AG08395 (cell line): ENCODE measurements around the gene BLOC1S1.
A peak's percentile ranks its signal among the peaks of the same experiment; 100 is the strongest.

Experiments used
- DNase-seq: peaks from one replicate; pipeline ENCODE4 v3.0.0; 2012; ENCODE audit warnings: mixed read lengths, low spot score

The BLOC1S1 gene

DNA sequence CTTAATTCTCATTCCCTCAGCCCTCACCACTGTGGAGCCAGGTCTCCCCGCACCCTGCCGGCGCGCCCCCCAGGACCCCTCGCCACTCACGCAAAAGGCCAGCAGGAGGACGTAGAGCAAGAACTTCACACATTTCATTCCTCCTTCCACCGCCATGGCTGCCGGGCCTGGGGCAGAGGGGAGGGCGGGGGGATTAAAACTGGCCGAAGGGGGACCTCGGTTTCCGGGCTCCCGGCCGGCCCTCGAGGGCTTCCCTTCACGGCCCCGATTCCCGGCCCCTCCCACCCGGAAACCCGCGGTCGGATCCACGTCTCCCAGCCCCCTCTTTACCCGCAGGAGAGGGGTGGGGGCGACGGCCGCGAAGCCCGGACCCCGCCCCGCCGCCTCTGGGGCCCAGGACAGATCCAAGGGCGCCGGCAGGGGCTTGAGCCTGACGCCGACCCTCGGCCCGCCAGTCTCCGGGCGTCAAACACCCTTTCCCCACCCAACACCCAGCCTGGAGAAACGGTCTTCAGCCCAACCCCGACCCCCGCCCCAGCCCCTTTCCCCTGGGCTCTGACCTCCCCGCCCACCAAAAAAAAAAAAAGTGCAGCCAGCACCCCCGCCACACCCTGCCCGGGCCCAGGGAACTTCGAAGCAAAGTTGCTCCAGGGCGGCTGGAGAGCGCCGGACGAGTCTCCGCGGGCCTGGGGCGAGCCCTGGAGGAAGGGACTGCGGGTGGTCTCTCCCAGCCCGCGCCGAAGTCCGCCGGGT lies 12.5 kb downstream of the BLOC1S1 start:
- peak; percentile 54 for DNase-seq

DNA sequence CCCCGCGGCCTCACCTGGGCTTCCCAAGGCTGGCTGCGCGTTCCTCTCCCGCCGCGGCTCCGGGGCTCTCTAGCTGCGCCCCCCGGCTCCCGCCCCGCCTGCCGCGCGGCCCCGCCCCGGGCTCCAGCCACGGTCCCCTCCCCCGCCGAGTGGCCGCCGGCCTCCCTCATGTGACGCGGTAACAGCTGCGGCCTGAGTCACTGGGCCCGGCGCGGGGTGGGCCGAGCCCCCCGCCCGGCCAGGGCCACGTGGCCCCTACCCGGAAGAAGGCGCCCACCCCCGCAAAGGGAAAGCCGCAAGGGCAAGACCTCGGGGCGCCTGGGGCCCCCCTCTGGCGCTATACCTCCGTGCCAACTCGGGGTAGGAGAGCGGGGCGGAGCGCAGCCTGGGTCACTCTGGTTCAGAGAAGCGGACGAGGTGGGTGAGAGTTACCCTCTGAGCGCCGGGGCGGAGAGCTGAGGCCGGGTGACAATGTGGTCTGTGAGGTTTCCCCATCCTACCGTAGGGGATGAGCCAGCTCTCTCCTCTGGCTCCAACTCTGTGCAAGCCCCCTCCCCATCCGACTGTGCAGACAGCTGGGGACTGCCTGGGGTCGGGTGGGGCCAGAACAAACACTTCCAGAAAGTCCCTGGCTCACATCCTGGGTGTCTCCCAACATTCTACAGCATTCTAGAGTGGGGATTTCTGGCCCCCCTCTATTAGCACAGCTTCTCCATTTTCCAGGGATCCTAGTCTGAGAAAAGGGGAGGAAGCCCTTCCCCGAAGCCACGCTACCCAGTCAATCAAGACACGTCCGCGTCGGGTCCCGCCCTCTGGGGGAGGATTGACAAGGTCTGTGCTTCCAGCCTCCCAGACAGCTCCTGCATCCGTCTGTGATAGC lies 13.3 kb downstream of the BLOC1S1 start, which contains the start of gene CD63:
Gene CD63 (minus strand): TSS at position 71 of the 880 bp plus-strand sequence. CDS start 668 bp downstream, outside the sequence.
- DNase-seq: peak; percentile 95

DNA sequence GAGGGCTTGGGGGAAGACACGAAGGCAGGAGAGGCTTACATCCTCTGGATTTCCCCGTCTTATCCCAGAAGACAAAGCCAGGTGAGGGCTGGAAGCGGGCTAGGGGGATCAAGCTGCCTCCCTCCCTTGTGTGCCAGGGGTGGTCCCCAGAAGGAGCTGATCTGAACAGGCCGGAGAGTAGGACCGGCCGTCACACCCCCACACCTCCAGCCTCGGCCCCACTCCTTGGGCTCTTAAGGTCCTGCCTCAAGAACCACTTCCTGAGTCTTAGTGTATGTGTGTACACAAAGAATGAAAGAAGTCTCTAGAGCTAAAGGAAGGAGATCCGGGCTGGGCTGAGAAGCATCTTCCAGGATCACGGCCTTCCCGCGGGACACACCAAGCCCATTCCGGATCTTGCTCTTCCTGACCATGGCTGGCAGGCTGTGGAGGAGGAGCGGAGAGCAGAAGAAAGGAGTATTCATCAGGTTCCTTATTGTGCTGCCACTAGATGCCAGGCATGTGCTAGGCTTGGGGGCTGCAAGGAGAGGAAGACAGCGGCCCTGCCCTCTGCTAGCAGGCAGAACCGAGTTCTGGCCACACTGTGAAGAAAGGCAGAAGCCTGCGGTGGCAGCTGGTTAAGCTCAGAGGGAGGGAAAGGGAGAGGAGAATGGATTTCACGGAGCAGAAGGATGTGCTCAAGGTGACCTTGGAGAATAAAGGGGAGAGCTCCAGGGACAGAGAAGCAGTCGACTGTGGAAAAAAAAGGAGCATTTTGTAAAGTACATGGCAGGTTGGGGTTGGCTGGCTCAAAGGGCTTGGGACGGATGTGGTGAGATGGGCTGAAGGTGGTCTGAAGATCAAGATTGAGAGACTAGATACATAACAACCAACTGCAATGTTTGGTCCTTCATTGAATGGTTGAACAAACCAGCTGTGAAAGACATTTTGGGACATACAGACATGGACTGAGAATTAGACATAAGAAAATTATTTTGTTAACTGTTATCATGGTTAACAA lies 14.3 kb downstream of the BLOC1S1 start:
- DNase-seq: peak; percentile 49

DNA sequence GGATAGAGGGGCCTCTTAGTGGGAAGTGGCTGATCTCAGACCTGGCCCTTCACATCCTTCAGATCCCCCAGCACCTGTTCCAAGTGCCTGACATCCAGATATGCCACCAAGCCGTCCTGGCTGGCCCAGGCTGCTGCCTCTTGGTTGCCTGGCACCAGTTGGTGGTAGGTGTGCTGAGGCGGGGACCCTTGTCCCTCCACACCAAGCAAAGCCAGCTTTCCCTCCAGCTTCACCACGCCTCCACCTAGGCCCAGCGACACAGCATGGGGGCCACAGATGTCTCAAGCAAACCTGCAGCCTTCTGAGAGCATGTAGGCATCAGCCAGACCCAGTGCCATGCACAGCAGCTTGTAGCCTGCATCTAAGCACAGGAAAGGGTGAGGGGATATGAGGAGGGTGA lies 16.4 kb downstream of the BLOC1S1 start:
- no peak for DNase-seq

DNA sequence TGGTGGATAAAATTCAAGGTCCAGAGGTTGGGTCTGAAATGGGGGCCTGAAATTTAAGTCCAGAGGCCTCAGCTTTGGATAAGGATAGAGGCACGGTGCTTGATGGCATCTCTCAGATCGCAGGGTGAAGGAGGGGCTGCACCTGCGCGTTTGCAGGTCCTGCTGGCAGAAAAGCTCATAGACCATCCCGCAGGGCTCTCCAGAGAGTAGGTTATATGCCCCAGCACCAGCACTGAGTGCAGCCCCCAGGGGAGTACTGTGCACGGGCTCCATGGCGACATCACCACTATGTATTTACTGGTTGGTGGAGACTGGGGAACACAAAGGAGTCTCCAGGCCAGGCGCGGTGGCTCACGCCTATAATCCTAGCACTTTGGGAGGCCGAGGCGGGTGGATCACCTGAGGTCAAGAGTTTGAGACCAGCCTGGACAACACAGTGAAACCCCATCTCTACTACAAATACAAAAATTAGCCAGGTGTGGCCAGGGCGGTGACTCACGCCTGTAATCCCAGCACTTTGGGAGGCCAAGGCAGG lies 17.2 kb downstream of the BLOC1S1 start:
- DNase-seq: no peak

DNA sequence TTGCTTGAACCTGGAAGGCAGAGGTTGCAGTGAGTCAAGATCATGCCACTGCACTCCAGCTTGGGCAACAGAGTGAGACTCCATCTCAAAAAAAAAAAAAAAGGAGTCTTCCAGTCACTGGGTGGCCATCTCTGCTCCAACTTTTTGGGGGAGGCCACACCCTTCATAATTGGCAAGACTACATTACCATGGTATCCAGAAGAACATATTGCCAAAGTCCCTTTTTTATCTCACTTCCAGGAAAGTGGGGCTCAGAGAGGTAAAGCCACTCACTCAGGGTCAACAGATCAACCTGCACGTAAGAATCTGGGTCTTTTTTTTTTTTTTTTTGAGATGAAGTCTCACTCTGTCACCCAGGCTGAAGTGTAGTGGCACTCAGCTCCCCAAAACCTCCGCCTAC lies 18.0 kb downstream of the BLOC1S1 start:
- DNase-seq: no peak

DNA sequence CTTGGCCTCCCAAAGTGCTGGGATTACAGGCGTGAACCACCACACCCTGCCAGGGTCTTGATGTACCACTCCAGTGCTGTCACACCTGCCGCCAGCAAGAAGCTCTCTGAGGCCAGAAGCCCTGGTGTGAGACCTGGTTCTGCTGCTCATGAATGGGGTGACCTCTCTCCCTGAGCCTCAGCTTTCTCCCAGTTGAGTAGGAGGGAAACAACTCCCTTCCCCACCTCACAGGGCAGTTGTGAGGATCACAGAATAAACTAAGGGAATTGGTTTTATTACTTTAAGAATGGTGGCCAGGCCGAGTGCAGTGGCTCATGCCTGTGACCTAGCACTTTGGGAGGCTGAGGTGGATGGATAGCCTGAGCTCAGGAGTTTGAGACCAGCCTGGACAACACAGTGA lies 18.7 kb downstream of the BLOC1S1 start:
- DNase-seq: no peak

DNA sequence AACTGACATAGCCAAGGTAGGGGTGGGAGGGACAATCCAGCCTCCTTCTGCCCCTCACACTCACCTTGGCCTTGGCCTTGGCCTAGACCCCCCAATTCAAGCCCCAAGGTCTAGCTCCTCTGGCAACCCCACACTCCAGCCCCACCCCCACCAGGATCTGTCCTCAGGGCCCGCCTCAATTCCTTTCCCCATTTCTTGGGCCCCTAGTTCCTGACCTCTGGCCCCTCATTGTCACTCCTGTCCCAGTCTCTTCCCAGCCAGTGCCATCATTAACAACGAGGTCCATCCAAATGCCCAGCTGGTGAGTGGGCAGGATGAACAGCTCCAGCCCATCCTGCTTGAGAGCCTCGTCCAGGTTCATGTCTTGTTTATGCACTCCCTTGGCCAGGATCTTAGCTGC lies 20.2 kb downstream of the BLOC1S1 start:
- no peak for DNase-seq

DNA sequence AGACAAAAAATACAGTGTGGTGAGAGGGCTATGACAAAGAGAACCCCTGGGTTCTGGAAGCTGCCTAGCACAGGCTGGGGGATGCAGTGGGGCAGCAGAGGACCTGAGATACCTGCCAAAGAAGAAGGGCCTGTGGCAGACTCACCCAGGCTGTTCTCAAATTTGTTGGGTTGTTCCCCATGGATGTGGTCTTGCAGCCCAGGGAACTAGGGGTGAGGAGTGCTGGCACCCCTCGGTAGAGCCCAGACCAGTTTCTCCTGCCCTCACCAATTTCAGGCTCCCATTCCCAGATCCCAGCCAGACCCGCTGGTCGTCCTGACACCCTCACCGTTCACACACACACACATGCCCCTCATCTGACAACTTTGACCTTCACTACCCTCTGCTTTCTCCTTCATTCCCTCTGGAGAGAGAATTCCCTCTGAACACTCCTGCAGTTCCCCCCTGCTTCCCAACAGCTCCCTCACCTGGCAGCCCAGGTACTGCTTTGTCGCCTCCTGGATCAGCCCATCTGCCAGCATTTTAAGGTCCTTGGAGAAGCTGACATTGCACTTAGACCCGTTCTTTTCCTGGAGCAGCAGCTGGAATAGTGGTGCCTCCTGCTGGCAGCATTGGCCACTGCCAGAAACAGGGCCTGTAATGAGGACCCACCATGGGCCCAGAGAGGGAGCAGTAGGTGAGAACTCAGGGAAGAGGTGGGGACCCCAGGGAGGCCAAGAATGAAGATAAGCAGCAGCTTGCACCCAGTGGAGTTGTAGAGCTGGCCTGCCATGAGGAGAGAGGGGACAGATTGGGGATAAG lies 21.1 kb downstream of the BLOC1S1 start:
- peak; percentile 64 for DNase-seq

DNA sequence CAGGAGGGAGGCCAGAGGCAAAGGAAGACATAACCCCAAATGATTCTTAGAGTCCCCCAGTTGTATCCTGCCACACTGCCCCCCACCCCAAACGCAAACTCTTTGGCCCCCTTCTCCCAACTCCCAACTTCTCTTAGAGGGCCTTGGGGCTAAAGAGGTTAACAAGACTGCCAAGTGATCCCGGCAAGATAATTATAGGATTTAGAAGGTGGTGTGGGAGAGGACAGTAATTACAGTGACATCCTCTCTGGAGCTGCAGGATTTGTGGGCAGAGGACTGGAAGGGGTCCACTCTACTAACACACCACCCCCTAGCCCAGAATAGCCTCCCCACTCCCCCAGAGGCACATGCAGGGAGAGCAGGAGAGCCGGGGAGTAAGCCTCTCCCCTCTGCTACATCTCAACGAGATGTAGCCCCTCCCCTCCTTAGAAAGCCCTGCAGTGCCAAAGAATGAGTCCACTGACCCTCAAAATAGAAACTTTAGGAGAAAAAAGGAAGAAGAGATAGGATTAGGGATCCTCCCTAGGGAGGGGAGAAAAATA lies 21.8 kb downstream of the BLOC1S1 start:
- no peak for DNase-seq

DNA sequence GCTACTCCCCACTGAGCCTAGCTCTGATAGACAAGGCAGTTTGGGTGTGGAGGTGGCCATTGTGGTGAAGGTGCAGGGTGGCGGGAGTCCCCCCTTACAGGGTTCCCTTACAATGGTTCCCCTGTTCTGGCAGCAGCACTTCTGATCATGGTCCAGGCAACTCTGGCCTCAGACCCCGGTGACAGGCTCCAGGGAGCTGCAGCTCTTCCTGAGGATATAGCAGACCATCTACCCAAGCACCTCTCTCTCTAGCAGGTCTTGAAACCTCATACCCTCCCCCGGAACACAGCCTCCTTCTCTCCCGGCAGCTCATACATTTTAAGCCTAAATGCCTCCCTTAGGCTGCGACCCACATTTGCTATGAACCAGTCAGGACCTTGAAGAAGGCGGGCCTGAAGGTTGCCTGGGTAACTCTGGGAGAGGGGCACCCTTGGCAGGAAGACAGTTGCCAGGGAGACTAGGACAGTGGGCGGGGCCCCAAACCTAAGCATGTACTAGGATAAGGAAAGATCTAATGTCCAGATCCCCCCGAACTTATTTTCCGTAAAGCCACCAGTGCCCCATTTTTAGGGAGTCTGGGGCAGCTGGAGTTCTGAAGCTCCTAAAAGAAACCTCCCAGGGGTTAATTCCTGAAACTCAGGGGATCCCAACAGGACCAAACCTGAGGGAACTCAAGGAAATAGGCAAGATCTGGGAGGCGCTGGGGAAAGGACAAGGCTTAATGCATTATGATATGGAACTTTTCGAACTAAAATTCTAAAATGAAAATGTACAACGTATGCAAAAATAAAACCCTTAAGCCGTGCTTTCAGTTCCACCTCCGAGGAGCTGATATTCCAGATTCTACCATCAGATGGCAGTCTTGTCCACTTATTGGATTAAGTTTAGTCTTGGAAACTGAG lies 22.5 kb downstream of the BLOC1S1 start:
- DNase-seq: peak; percentile 71

DNA sequence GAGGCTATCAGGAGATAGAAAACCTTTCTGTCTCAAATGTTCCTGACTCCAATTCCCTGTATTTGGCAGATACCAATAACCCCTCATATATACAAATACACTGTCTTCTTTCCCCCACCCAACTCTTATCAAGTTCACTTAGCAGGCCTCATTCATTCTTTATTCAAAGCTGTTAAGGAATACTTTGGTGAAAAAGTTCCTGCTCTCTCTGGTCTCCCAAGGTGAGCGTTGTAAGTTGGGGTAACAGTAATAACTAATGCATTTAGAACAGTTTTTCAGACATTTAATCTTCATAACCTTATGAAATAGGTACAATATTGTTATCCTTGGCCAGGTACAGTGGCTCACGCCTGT lies 23.2 kb downstream of the BLOC1S1 start:
- DNase-seq: no peak

DNA sequence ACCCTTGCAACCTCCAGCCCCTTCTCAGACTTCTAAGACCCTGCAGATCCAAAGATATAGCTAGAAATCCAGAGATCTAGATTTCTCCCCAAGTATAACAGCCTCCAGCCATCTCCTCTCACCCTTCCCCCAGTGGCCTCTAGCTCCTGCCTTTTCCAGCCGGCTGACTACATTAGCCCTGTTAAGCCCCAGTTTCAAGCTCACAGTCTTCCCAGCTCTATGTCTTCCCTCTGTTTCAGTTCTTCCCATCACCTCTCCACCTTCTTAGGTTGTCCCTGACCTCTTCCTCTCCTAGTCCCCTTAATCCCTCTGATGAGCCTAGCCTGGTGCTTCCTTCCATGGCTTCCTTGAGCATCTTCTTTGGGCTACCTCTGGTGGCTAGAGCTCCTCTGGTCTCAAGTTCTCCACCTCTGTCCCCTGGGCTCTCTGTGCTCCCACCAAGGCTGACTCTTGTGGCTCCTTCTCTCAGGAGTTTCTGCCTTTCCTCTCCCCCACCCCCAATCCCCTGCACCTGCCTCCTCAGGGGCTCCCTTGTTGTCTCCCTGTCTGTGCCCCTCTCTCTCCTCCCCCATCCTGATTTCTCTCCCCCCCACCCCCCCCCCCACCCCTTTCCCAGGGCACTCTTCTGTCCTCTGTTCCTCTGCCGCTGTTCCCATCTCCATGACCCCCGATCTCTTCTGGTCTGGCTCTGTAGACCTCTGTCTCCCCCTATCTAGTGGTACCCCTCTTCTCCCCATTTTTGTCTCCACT lies 26.3 kb downstream of the BLOC1S1 start:
- no peak for DNase-seq

DNA sequence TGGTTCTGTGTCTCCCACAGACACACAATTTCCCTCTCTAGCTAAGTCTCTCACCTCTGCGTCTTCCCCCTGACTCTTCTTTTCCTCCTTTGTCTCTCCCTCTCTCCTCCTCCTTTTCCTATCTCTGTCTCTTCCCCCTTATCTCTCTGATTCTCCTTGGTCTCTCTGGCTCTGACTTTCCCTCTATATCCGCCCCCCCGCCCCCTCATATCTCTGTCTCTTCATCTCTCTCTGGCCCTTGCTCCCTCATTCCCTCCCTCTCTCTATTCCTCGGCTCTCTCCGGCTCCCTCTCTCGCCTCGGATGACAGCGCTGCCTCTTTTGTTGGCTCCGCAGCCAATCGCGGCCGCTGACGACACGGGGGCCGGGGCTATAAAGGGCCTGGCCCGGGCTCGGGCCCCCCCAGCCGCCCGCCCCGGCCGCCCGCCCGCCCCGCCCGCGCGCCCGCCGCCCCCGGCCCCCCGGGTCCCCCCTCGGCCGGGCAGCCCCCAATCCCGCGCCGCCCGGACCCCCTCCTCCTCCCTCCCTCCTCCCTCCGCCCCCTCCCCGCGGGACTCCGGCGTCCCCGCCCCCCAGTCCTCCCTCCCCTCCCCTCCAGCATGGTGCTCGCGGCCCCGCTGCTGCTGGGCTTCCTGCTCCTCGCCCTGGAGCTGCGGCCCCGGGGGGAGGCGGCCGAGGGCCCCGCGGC lies 27.0 kb downstream of the BLOC1S1 start, which contains the start of gene GDF11:
Gene GDF11 (plus strand): TSS at position 404 of the 687 bp plus-strand sequence. CDS start 195 bp downstream, at position 599.
- DNase-seq: peak; percentile 90

DNA sequence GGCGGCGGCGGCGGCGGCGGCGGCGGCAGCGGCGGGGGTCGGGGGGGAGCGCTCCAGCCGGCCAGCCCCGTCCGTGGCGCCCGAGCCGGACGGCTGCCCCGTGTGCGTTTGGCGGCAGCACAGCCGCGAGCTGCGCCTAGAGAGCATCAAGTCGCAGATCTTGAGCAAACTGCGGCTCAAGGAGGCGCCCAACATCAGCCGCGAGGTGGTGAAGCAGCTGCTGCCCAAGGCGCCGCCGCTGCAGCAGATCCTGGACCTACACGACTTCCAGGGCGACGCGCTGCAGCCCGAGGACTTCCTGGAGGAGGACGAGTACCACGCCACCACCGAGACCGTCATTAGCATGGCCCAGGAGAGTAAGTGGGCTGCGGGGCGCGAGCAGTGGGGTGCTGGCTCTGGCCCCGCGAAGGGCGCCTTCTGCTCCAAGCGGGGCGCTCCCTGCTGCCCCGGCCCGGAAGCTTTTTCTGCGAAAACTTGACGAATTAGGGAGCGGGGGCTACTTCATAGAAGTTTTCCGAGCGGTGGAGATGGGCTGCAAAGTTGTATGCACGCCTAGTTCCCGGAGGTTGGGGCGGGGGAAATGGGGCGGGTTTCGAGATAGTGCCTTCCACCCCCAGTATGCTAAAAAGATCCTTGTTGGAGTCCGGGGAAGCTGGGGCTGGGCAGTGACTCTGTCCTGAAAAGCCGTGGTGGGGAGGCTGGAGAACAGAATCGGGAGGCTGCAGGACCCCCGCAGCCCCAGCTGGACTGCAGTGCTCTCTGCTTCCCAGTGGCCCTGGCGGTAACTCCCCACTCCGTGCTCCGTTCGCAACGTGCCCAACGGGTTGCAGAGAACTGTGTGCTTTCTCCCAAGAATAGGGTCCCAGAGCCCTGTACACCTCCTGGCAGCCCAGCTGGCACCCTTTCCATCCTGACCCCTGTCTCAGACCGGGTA lies 27.8 kb downstream of the BLOC1S1 start:
- DNase-seq: peak; percentile 62

DNA sequence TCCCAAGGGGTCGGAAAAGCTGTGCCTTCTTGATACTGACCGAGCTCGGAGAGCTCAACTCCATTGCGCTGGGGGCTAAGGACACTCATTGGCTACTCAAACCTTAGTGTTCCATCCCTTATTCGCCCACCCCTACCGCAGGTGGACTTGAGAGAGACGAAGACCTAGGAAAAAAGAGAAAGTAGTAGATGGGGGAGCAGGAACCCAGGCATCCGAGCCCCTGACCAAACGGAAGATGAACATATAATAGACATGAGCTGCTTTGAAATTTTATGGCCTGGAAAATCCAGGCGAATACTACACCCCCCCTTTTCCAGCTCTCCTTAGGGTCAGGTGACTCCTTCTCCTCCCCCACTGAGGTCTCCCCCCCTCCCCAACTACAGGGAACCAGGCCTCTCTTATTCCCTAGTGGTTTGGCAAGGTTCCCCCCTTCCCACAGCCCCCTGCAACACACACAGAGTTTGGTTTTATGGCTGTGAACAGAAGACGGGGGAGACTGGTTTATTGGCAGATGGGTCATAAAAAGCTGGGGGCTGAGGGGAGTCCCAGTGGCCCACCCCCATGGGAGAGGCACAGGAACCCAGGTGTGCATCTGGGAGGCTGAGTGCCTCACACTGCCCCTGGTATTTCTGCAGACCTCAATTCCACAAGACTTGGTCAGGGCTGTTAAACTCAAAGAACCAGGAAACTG lies 28.6 kb downstream of the BLOC1S1 start:
- DNase-seq: no peak
